G401 (cell line): Measurements from ENCODE around the gene ZFYVE21. TPM values are rescaled to one million over a fixed set of nuclear protein-coding genes. Genes with fewer than 3 reads are reported as not detected.

ENCODE experiments used
- DNase-seq: peaks from one replicate; pipeline ENCODE4 v3.0.0-alpha.2; 2015; ENCODE audit warnings: low spot score
- in situ Hi-C: cut with HindIII; loops from 2 replicates; pipeline ENCODE4 v1.10.0; 2016; ENCODE audit warnings: low sequenced_read_pairs, mixed read lengths
- total RNA-seq: library from RNA; depleted of rRNA; stranded (reverse); fragments of >200 nt; shearing (Covaris generic); gene quantifications from 2 replicates; pipeline ENCODE4 v1.2.3, GENCODE V29; 2014; rRNA removed

The ZFYVE21 gene
- 18.1 and 23.4 TPM in 2 replicates for total RNA-seq

DNA sequence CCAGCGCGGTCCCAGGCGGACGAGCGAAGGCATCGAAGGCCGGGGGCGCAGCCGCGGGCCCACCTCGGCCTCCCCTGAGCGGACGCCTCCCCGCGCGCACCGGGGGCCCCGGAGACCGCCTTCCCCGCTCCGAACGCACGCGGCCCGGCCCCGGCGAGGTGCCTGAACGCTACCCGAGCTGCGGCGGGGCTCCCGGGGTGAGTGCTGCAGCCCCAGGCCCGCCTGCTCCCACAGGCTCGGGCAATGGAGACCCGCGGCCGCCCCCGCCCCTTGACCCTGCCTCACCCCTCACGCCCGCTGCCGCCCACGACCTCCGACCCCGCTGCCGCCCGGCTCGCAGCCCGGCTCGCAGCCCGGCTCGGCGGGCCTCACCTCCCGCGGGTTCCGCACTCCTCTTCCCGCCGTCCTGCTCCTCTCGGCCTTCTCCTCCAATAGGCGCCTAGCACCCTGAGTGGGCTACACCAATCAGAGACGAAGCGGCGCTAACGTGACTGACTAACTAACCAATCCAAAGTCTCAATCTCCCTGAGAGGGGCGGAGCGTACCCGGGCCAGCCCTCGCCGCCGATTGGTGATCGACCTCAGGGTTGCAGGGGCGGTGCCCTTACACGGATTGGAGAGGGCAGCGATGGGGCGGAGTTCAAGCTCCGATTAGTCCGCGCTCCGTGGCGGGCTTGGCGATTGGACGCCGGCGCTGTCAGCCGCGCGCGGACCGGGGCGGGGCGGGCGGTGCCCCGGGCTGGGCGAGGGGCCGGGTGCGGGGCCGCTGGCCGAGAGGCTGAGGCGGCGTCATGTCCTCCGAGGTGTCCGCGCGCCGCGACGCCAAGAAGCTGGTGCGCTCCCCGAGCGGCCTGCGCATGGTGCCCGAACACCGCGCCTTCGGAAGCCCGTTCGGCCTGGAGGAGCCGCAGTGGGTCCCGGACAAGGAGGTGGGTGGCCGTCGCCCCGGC is at the start of gene ZFYVE21, which contains the start of gene XRCC3:
ZFYVE21 (plus strand) TSS at position 759 of the 949 bp plus-strand sequence; CDS start at position 791, 32 bp downstream.
XRCC3 (minus strand) TSS at position 400 of the 949 bp plus-strand sequence. CDS start 4,364 bp downstream, outside the sequence.
- DNase-seq, result peak; percentile 99
- in situ Hi-C loops, result no loop called here

GRCh38 chr14:103667671-103668070 is 47.9 kb upstream of the ZFYVE21 start:
- in situ Hi-C loops, result no loop called here
- no peak for DNase-seq

DNA sequence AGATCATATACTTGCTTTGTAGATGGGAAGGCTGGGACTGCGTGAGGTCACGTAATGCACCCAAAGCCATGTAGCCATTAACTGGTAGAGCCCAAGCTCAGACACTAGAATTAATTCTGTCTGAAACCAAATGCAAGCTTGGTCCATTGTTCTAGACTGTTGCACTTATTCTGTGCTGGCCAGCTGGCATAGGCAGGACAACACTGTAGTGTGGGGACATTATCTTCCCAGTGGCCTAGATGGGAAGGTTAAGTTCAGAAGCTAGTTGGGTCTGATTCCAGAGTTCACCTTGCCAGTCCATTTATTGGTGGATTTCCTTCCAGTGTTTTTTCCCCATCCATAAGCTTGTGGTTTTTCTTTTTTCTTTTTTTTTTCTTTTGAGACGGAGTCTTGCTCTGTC is 47.5 kb upstream of the ZFYVE21 start:
- DNase-seq, result no peak
- in situ Hi-C loops, result no loop called here

DNA sequence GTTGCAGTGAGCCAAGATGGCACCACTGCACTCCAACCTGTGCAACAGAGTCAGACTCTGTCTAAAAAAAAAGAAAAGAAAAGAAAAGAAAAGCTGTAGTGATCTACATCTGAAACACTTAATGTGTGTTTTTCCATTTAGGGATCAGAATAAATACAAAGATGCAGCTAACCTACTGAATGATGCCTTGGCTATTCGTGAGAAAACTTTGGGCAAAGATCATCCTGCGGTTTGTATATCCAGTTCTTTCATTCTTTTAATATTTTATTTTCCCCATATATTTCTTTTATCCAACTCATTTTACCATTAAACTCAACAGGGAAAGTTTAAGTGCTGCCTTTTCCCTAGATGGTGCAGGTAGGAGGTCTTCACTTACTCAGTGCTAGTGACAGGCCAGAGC is 46.2 kb upstream of the ZFYVE21 start:
- in situ Hi-C loops, result no loop called here
- no peak for DNase-seq

DNA sequence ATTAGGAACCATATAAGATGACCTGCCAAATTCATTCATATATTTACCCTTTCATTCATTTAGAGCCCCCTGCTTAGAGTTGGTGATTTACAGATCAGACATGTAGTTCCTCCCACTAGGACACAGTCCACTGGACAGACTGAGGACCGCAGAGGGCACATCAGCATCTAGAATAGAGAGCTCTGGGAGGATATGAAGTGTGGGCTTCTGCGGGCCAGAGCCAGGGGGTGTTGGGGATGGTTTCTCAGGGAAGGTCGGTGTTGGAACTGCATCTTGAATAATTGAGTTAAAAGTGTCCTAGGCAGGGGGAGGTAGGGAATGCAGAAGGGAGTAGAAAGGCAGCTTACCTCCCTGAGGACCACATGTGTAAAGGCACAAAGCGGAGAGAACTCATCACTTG is 43.7 kb upstream of the ZFYVE21 start:
- no peak for DNase-seq
- in situ Hi-C loops, result no loop called here

- in situ Hi-C loops, result loop anchor here (5.0 kb wide), 1 partner anchor 84 kb away; no protein-coding TSS in a partner anchor
- no peak for DNase-seq
Measured at GRCh38 chr14:103675957-103676356, 39.7 kb upstream of the ZFYVE21 start.

DNA sequence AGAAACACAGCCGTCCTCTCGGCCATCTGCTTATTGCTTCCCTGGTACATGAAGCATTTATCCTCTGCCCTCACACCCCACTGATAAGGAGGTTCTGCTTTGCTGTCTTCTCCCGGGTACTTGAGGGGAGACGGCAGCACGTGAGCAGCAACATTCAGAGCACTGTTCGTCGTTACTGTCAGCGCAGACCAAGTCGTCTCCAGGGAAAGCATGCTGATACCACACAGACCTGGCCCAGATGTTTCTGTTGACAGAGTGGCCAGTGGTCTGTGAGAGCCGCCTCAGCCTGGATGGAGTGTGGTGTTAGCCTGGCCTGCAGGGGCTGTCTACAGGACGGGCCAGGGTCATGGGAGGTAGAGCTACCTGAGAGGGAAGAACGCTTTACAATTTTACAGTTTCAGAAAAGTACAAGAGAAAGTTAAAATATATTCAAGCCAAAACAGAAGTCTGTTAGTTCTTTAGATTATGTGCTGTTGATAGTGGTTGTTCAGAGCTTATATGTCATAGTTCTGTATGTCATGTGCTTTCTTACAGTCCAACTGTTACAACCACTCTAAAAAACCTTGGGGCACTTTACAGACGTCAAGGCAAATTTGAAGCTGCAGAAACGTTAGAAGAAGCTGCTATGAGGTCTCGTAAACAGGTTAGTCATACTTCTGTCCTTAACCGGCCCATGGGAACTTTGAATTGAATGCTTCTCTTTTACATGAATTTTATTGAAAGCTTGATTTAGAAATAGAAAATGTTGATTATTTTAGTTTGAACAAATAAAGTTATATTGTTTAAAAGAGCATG is 38.5 kb upstream of the ZFYVE21 start:
- DNase-seq, result no peak
- in situ Hi-C loops, result loop anchor here (5.0 kb wide), 1 partner anchor 85 kb away; no protein-coding TSS in a partner anchor

GRCh38 chr14:103679351-103679750 is 36.3 kb upstream of the ZFYVE21 start:
- in situ Hi-C loops, result loop anchor here (5.0 kb wide), 1 partner anchor 87 kb away; no protein-coding TSS in a partner anchor
- DNase-seq, result no peak

DNA sequence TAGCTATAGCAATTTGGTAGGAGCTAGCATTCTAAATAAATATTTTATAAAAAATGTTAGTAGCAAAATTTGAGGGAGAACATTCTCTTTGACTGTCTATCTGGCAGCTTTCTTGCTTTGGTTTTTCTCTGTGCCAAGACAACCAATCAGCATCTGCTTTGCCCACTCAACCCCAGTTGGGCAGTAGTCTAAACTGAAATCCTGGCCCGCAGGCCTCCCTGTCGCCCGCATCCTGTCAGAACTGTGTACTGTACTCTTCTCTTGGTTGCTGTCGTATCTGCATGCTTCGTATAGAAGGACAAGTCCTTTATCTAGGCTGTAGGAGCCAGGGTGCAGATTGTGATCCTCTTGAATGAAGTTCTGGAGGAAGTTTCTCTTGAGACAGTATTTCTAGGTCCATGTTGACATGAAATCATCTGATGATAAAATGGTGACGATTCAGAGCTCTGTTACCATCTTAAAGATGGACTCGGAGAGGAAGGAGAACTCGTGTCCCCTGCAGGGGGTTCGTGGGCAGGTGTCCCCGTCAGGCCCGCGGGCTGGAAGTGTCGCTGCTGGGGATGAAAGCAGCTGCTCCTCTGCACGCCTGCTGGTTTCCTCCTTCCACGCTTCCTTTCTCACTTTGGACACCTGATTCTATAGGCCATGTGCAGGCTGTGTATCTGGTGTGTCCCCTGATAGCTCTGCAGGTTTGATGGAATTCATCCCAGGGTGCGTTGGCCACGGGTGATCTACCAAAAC is 34.9 kb upstream of the ZFYVE21 start:
- in situ Hi-C loops, result no loop called here

GRCh38 chr14:103683139-103683538 is 32.5 kb upstream of the ZFYVE21 start:
- in situ Hi-C loops, result no loop called here

More for the DNA sequence above, 34.9 kb upstream of the ZFYVE21 start:
- no peak for DNase-seq

GRCh38 chr14:103684471-103684870 is 31.1 kb upstream of the ZFYVE21 start:
- DNase-seq, result no peak
- in situ Hi-C loops, result no loop called here

More at GRCh38 chr14:103683139-103683538, 32.5 kb upstream of the ZFYVE21 start:
- no peak for DNase-seq

DNA sequence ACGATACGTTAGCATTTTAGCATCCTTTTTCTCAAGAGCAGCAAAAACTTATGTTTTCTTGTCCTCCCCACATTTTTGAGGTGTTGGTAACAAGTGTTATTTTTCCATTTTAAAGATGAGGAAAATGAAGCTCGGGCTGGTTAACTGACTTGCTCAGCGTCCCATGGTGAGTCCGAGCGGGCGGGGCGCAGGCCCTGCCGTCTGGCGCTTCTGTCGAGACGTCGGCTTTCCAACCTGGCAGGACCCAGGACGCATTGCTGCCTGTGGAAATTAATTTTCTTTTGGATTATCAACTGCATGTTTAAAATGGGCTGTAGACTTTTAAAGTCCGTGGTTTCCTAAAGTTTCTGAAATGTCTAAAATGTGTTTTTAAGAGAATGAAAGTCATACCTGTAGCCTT is 30.7 kb upstream of the ZFYVE21 start:
- in situ Hi-C loops, result no loop called here
- DNase-seq, result peak; percentile 63

- in situ Hi-C loops, result no loop called here
- peak; percentile 70 for DNase-seq
Measured at GRCh38 chr14:103685276-103686211, 30.1 kb upstream of the ZFYVE21 start.

DNA sequence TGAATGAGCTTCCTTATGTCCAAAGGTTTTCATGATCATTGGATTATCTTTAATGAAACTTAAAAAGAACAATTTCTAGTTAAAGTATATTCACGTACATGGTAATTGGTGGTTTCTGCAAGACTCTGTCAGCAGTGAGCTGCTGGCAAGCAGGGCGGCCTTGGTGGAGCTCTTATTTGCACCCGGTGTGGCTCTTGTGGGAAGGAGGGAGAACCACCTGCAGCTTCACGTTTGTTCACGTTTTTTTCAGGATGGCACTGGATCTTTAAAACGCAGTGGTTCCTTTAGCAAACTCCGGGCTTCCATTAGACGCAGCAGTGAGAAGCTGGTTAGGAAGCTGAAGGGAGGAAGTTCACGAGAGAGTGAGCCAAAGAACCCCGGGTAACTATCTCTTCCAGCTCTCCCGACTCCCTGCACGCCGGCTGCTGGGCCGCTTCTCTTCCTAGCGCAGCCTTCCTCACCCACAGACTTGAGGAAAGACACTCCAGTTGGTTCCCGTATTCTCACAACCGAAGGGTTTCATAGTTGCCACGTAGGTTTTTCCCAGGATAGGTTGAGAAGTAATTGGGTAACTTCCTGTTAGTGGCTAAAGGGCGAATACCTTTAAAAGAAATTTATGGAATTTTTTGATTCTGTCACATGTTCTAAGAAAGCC is 28.7 kb upstream of the ZFYVE21 start:
- no peak for DNase-seq
- in situ Hi-C loops, result no loop called here

DNA sequence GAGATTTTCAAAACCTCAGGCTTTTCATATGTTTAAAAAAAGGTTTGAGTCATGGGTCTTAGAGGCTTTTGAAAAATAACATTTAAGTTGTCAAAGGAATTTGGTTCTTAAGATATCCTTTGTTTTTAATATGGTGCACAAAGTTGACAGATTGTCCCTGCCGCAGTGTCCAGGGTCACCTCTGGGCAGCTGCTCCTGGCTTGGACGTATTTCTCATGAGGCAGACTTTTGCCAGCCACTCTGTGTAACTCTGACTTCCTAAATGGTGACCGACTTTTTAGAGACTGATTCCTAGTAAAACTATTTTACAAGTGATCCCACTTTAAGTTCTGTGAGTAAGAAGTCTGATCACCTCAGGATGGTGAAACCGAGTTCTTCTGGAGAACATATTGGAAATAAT is 27.9 kb upstream of the ZFYVE21 start:
- in situ Hi-C loops, result no loop called here
- DNase-seq, result no peak

DNA sequence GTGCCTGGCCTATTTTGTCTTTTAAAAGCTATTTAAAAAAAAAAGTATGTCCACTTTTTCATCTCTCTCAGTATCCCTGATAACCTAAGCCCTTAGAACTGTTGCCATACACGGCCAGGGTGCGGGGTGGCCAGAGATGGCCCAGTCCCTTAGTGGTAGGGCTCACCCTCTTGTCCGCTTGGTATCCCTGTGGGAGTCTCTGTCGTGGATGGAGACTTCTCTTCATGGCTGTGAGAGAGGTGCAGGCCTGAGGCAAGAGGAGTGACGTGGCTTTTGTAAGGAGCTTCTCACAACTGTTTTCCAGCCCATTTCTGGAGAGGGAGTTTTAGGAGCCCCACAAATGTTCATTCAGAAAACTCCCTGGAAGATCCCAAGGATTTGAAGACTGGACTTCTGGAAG is 27.2 kb upstream of the ZFYVE21 start:
- in situ Hi-C loops, result no loop called here
- DNase-seq, result no peak
